ENCODE results near the gene HTT. TPM values are rescaled to one million over a fixed set of nuclear protein-coding genes. Genes with fewer than 3 reads are reported as not detected.

Gene HTT
- total RNA-seq, 1 donor from 2014 or later: 56.2 TPM

DNA sequence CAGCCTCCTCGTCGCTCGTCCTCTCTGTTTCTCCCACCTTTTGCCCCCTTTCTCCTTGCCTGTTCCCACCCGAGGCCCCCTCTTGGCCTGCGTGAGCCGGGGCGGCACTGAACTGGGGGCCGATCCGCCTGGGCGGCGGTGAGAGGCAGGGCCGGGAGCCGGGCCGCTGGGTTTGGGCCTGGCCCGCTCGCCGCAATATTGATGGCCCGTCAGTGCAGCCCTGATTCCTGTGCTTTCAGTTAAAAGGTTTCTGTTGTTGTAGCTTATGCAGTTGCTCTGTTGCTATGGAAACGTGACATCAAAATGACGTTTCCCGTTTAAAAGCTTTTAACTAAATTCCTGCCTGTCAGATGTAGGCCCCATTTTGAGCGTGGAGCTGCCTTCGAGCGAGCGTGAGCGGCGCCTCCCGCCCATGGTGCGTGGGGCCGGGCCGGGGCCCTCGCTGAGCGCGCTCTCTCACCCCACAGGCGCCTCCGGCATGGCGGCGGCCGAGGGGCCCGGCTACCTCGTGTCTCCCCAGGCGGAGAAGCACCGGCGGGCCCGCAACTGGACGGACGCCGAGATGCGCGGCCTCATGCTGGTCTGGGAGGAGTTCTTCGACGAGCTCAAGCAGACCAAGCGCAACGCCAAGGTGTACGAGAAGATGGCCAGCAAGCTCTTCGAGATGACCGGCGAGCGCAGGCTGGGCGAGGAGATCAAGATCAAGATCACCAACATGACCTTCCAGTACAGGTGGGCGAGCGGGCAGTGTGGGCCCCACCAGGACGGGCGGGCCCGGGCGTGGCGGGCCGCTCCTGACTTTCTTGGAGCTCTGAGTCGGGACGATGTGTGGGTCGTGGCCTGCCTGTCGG is 174.6 kb downstream of the HTT start, which contains the start of gene MSANTD1:
TSS of gene MSANTD1 (plus strand) at position 349 of the 851 bp plus-strand sequence. CDS start at position 413, 64 bp downstream.
- no peak for DNase-seq

DNA sequence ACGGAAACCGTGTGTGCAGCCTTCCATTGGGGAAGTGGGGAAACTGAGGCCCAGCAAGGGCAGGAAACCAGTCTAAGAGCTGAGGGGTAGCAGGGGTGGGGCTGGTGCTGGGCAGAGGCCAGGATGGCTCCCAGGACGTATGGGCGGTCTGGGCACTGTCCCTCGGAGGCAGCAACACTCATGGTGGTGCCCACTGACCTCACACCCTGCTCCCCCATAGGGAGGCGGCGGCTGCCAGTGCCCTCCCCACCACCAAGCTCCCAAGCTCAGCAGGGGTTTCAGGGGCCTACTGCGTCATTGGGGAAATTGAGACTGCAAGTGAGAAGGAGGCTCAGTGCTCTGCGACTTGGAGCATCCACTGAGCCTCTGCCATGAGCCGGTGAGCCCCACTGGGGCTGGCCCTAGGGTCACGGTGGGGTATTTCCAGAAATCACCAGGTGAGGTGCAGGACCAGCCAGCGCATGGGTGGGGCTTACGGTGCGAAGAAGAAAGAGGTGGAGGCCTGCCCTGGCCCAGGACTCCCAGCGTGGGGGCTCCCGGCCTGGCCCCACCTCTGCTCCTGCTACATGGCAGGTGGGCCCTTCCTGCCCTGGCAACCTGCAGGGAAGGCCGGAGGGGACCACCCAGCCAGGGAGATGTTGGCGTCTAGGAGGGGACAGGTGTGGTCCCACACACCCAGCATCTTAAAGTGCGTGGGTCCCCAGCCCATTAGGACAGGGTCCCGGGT is 175.4 kb downstream of the HTT start:
- no peak for DNase-seq

GRCh38 chr4:3250438-3250955 is 176.0 kb downstream of the HTT start:
- no peak for DNase-seq

- no peak for DNase-seq
Observed at GRCh38 chr4:3250956-3251690, 176.6 kb downstream of the HTT start.

DNA sequence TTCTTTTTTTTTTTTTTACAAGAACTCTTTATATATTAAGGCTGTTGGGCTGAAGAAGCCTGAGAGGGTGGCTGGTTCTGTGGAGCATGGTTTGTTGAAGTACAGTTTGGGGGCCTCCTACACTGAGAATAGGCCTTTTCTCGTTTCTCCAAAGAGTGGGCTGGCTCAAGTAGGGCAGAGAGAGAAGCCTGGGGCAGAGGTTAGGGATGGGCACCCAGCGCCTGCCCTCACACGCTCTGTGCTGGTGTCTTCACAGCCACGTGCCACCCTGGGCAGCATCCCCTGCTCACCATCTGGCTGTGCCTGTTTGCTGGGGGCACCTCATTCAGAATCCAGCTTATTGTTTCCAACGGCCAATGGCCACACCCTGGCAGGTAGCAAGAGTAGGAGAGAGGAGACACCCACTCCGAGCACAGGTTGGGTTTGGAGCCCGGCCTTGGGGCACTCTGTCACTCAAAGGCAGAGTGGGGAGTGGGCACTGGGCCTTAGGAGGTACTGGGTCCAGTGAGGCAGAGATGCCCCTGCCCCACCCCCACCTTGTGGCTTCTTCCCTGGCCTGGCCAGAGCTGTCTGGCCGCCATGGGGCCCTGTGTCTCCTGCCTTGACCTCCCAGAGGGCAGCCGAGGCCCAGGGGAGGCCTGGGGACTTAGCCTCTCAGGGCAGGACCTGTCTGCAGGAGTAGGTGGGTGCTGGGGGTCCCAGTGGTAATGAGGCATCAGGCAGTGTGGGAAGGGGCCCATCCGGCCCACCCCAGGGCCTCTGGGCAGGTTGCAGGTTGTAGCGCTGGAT is 177.4 kb downstream of the HTT start:
- DNase-seq: no peak

DNA sequence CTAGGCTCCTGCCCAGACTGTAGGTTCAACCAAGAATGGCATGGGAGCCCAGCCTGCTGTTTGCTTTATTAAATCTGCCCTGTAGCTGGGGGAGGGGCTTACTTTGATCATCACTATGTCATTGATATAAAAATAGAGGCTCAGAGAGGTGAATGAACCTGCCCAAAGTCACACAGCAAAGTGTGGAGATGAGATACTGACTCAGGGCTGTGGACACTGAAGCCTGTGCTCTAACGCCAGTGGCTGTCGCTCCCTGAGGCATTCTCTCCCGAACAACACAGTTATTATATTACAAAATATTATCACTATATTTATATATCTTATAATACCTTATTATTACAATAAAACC is 178.0 kb downstream of the HTT start:
- DNase-seq: no peak

DNA sequence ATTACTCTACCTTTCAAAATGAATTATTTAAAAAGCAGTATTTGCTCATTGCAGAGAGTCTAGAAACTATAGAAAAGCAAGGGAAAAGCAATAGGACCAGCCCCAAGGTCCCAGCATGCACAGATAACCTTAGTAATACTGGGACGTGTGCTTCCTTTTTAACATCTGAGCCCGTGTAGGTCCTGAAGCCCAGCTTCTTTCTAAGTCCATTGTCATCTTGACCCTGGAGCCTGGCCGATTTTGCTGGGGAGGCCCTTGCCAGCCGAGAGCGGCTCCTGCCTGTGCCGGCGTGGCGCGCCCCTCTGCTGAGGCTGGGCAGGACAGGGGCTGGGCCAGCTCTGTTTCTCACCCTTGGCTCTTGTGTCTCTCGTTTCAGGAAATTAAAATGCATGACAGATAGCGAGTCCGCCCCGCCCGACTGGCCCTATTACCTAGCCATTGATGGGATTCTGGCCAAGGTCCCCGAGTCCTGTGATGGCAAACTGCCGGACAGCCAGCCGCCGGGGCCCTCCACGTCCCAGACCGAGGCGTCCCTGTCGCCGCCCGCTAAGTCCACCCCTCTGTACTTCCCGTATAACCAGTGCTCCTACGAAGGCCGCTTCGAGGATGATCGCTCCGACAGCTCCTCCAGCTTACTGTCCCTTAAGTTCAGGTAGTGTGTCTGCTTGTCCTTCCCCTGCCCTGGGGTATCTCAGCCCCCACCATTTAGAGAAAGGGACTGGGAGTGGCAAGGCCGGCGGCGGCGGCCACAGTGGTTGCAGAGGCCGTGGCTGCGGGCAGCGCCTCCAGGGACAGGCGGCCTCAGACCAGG is 178.6 kb downstream of the HTT start:
- DNase-seq: no peak

DNA sequence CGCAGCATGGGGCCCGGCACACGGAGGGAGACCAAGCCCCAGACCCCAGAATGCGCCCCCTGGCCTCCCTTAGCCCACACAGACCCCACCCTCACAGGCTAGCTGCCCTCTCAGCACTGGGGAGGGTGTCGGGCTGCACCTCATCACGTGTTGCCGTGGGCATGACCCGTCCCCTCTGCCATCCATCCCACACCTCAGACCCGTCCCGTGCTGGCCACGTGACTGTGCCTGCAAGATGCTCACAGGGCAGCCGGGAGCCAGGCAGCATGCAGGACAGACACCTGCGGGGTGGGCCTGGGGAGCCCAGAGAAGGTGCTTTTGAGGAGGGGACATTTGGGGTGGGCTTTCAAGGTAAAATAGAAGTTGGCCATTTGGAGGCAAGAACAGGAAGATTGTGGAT is 179.3 kb downstream of the HTT start:
- no peak for DNase-seq

GRCh38 chr4:3254302-3255131 is 180.0 kb downstream of the HTT start:
- DNase-seq: no peak

- no peak for DNase-seq
Observed at GRCh38 chr4:3255611-3256186, 181.2 kb downstream of the HTT start.

GRCh38 chr4:3256230-3257102 is 182.0 kb downstream of the HTT start:
- DNase-seq: no peak

GRCh38 chr4:3257103-3257555 is 182.6 kb downstream of the HTT start:
- DNase-seq: no peak

DNA sequence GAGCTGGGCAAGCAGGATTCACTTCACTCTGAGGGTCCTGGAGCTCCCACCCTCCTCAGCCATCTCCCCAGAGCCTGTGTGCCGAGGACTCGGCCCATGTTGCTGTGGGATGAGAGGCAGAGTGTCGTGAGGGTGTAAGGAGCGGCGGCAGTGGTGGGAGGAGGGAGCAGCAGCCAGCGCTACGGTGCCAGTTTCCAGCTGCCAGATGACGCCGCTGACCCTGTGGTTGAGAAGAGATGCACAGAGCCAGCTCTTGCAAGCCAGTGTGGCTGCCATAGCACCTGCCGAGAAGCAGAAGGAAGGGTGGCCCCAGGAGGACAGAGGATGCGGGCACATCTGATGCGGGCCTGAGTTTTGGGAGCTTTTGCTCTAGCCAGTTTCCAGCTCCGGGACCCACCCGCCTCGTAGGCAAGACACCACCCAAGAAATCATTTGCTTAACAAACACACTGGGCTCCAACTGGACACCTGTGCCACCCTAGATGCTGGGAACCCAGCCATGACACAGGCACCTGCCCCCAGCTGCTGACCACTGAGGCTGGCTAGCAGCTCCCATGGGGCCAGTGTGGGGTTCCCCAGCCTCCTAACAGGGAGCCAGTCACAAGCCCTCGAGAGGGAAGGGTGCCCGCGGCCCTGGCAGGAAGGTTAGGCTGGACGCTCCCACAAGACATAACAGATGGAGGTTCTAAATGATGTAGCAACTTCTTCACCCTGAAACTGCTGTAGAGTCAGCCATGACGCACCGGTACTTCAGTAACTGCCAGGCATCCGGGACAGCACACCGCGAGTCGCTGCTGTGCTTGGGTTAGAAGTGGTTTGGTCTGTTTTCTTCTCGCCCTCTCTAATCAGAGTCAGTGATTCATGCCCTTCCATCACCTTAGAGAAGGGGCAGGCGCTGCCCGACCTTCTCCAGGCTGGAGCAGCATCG is 183.3 kb downstream of the HTT start:
- DNase-seq: no peak

DNA sequence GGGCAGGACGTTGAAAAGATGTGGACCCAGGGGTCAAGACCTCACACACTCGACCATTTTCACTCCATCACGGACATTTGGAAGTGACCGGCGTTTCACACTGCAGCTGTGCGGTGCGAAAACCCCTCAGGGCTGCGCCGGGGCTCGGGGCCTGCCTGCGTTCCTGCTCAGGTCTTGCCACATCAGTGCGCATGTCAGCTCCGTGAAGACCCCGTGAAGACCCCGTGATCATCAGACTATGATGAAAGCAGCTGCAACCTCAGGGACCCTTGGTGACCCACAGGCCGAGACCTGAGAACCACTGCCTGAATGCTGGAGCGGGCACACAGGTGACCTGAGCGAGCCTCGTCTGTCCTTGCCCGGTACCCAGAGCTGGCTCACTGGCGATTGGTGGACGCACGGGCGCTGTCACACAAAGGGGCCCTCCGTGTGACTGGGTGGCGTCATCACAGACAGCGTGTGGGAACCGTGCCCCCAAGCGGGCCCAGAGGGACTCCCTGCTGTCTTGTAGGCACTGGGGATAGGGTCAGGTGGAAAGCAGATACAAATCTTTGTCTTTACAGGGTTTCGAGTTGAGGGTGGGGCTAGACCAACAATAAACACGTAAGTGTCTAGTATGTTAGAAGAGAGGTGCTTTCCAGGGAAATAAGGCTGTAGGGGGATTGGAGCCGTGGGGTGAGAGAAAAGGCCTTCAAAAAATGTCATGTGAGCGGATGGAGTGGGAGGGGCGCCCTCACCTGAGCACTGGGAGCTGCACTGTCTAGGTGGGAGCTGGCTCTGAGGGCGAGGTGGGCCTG is 187.1 kb downstream of the HTT start:
- no peak for DNase-seq

DNA sequence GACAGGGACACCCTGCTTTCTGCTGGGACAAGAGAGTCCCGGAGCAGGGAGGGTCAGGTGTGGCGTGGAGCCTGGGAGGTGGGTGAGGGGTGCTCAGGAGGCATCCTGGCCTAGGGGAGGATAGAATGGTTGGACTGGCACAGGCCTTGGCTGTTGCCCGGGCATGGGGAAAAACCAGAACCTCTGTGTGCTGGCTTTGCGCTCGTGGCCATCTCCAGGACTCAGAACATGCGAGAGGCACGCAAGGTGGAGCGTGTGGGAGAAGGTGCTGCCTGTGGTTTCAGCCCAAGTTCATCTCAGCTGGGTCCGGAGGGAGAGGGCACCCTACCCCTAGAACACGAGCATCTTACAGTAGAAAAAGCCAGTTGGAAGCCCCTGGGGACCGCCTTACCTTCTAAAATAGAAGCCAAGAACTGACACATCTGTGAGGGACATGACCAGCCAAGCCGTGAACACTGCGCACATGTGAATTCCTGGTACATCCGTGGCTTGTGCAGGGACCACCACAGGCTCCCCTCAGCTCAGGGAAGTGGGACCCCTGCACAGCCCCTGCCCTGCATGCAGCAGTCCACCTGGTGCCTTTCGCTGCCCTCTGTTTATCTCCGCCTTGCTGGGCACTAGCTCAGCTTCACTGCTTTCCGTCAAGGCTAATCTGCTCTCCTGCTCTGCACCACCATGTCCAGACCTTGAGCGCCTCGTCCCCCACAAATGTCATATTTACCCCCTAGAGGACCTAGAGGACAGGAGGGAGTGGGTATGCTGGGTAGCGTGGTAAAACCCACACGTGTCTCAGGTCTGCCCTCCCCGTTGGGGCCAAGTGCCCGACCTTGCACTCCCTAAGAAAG is 187.9 kb downstream of the HTT start:
- no peak for DNase-seq

Measured in skin of body (tissue), 2 donors.